Activated T-cell treated with anti-CD3 and anti-CD28 coated beads, Interleukin-2, amount 50 U/mL, for 24 hours (primary cell): ENCODE results near the gene RELN.

Source experiments
- DNase-seq: peaks from one replicate; pipeline ENCODE4 v3.0.0-alpha.2; 2020
- H3K27ac Mint-ChIP-seq: 2 replicates; pipeline ENCODE4 v1.8.0; 2020; ENCODE audit warnings: mild to moderate bottlenecking, mixed read lengths
- H3K27me3 Mint-ChIP-seq: 2 replicates; pipeline ENCODE4 v1.8.0; 2020; ENCODE audit warnings: mixed read lengths
- H3K36me3 Mint-ChIP-seq: 2 replicates; pipeline ENCODE4 v1.8.0; 2020; ENCODE audit warnings: low read depth, mixed read lengths
- H3K4me1 Mint-ChIP-seq: 2 replicates; pipeline ENCODE4 v1.8.0; 2020; ENCODE audit warnings: low read depth, mixed read lengths
- H3K4me3 Mint-ChIP-seq: 2 replicates; pipeline ENCODE4 v1.8.0; 2020; ENCODE audit warnings: mild to moderate bottlenecking, moderate library complexity, mixed read lengths
- H3K9me3 Mint-ChIP-seq: 2 replicates; pipeline ENCODE4 v1.8.0; 2020; ENCODE audit warnings: mixed read lengths

Gene RELN

GRCh38 chr7:103766660-103767059, 222.8 kb downstream of the RELN start:
- no peaks in the 10 kb centered on the region for H3K36me3 Mint-ChIP-seq
- H3K4me3 Mint-ChIP-seq: no peak overlapping the region
- H3K4me1 Mint-ChIP-seq: no peaks in the 10 kb centered on the region
- H3K27me3 Mint-ChIP-seq: no peaks in the 10 kb centered on the region
- DNase-seq: no peak
- no peaks in the 10 kb centered on the region for H3K9me3 Mint-ChIP-seq
- no peak overlapping the region for H3K27ac Mint-ChIP-seq

- Mint-ChIP-seq H3K4me3 (no peak overlapping the region), H3K36me3 (no peaks in the 10 kb centered on the region), H3K4me1 (no peaks in the 10 kb centered on the region), H3K27ac (no peak overlapping the region), H3K9me3 (no peaks in the 10 kb centered on the region), H3K27me3 (no peaks in the 10 kb centered on the region)
- DNase-seq: no peak
Observed at GRCh38 chr7:103765901-103766300, 223.6 kb downstream of the RELN start.

- H3K27ac Mint-ChIP-seq: no peak overlapping the region
- no peak overlapping the region for H3K4me3 Mint-ChIP-seq
- H3K36me3 Mint-ChIP-seq: no peaks in the 10 kb centered on the region
- H3K4me1 Mint-ChIP-seq: no peaks in the 10 kb centered on the region
- no peaks in the 10 kb centered on the region for H3K9me3 Mint-ChIP-seq
- no peak for DNase-seq
- H3K27me3 Mint-ChIP-seq: no peaks in the 10 kb centered on the region
Observed at GRCh38 chr7:103764901-103765300, 224.6 kb downstream of the RELN start.

GRCh38 chr7:103762877-103763276, 226.6 kb downstream of the RELN start:
- no peaks in the 10 kb centered on the region for H3K9me3 Mint-ChIP-seq
- DNase-seq: no peak
- H3K4me3 Mint-ChIP-seq: no peak overlapping the region
- H3K27ac Mint-ChIP-seq: no peak overlapping the region
- no peaks in the 10 kb centered on the region for H3K36me3 Mint-ChIP-seq
- no peaks in the 10 kb centered on the region for H3K27me3 Mint-ChIP-seq
- no peaks in the 10 kb centered on the region for H3K4me1 Mint-ChIP-seq

- Mint-ChIP-seq H3K36me3 (no peaks in the 10 kb centered on the region), H3K4me3 (no peak overlapping the region), H3K4me1 (no peaks in the 10 kb centered on the region), H3K27ac (no peak overlapping the region), H3K27me3 (no peaks in the 10 kb centered on the region), H3K9me3 (no peaks in the 10 kb centered on the region)
- no peak for DNase-seq
Observed at GRCh38 chr7:103762065-103762760, 227.2 kb downstream of the RELN start.

GRCh38 chr7:103752995-103753394, 236.5 kb downstream of the RELN start:
- H3K36me3 Mint-ChIP-seq: no peaks in the 10 kb centered on the region
- no peak overlapping the region for H3K27ac Mint-ChIP-seq
- no peaks in the 10 kb centered on the region for H3K27me3 Mint-ChIP-seq
- no peaks in the 10 kb centered on the region for H3K4me1 Mint-ChIP-seq
- no peaks in the 10 kb centered on the region for H3K9me3 Mint-ChIP-seq
- no peak overlapping the region for H3K4me3 Mint-ChIP-seq
- DNase-seq: no peak

GRCh38 chr7:103751311-103751880, 238.1 kb downstream of the RELN start:
- Mint-ChIP-seq H3K36me3 (no peaks in the 10 kb centered on the region), H3K4me3 (no peak overlapping the region), H3K27ac (no peak overlapping the region), H3K27me3 (no peaks in the 10 kb centered on the region), H3K4me1 (no peaks in the 10 kb centered on the region), H3K9me3 (no peaks in the 10 kb centered on the region)
- DNase-seq: no peak

- H3K9me3 Mint-ChIP-seq: no peaks in the 10 kb centered on the region
- H3K4me3 Mint-ChIP-seq: no peak overlapping the region
- H3K27me3 Mint-ChIP-seq: no peaks in the 10 kb centered on the region
- no peaks in the 10 kb centered on the region for H3K36me3 Mint-ChIP-seq
- H3K27ac Mint-ChIP-seq: no peak overlapping the region
- no peaks in the 10 kb centered on the region for H3K4me1 Mint-ChIP-seq
- no peak for DNase-seq
Observed at GRCh38 chr7:103748680-103749079, 240.8 kb downstream of the RELN start.

- Mint-ChIP-seq H3K4me3 (no peak overlapping the region), H3K4me1 (no peaks in the 10 kb centered on the region), H3K36me3 (no peaks in the 10 kb centered on the region), H3K27ac (no peak overlapping the region), H3K9me3 (no peaks in the 10 kb centered on the region), H3K27me3 (peaks cover 10% of the 10 kb centered on the region)
- DNase-seq: no peak
Observed at GRCh38 chr7:103735377-103735776, 254.1 kb downstream of the RELN start.

GRCh38 chr7:103731169-103731568, 258.3 kb downstream of the RELN start:
- Mint-ChIP-seq H3K9me3 (no peaks in the 10 kb centered on the region), H3K27ac (no peak overlapping the region), H3K36me3 (no peaks in the 10 kb centered on the region), H3K27me3 (peaks cover 5% of the 10 kb centered on the region), H3K4me3 (no peak overlapping the region), H3K4me1 (no peaks in the 10 kb centered on the region)
- DNase-seq: no peak

- DNase-seq: no peak
- Mint-ChIP-seq H3K36me3 (no peaks in the 10 kb centered on the region), H3K9me3 (no peaks in the 10 kb centered on the region), H3K4me3 (no peak overlapping the region), H3K4me1 (no peaks in the 10 kb centered on the region), H3K27ac (no peak overlapping the region), H3K27me3 (peaks cover 5% of the 10 kb centered on the region)
Observed at GRCh38 chr7:103729026-103729425, 260.4 kb downstream of the RELN start.

GRCh38 chr7:103727982-103728610, 261.4 kb downstream of the RELN start:
- Mint-ChIP-seq H3K4me3 (no peak overlapping the region), H3K4me1 (no peaks in the 10 kb centered on the region)

GRCh38 chr7:103719070-103719469, 270.4 kb downstream of the RELN start:
- H3K27ac Mint-ChIP-seq: no peak overlapping the region
- H3K27me3 Mint-ChIP-seq: peaks cover 18% of the 10 kb centered on the region
- H3K4me1 Mint-ChIP-seq: no peaks in the 10 kb centered on the region
- H3K36me3 Mint-ChIP-seq: no peaks in the 10 kb centered on the region
- H3K9me3 Mint-ChIP-seq: no peaks in the 10 kb centered on the region
- DNase-seq: no peak
- no peak overlapping the region for H3K4me3 Mint-ChIP-seq

More at GRCh38 chr7:103727982-103728610, 261.4 kb downstream of the RELN start:
- Mint-ChIP-seq H3K27me3 (peaks cover 7% of the 10 kb centered on the region), H3K9me3 (no peaks in the 10 kb centered on the region), H3K36me3 (no peaks in the 10 kb centered on the region), H3K27ac (no peak overlapping the region)
- DNase-seq: no peak

GRCh38 chr7:103718482-103719061, 270.9 kb downstream of the RELN start:
- DNase-seq: no peak
- H3K27me3 Mint-ChIP-seq: peaks cover 18% of the 10 kb centered on the region
- no peaks in the 10 kb centered on the region for H3K9me3 Mint-ChIP-seq
- no peak overlapping the region for H3K4me3 Mint-ChIP-seq
- H3K36me3 Mint-ChIP-seq: no peaks in the 10 kb centered on the region
- no peak overlapping the region for H3K27ac Mint-ChIP-seq
- no peaks in the 10 kb centered on the region for H3K4me1 Mint-ChIP-seq

- Mint-ChIP-seq H3K27ac (no peak overlapping the region), H3K9me3 (no peaks in the 10 kb centered on the region), H3K27me3 (peaks cover 13% of the 10 kb centered on the region), H3K4me1 (no peaks in the 10 kb centered on the region), H3K36me3 (no peaks in the 10 kb centered on the region), H3K4me3 (no peak overlapping the region)
- DNase-seq: no peak
Observed at GRCh38 chr7:103717574-103717973, 271.9 kb downstream of the RELN start.
